Natural killer cell (primary cell): Measurements from ENCODE around the gene MYH16. TPM values are rescaled to one million over a fixed set of nuclear protein-coding genes. Genes with fewer than 3 reads are reported as not detected.
"Not testable (repeated sequence)": the region's sequence is repeated elsewhere in the genome, so short reads cannot be mapped to it uniquely, and the experiment has no call there.

Experiments used
- ATAC-seq, 3 donors: fragments of 150-1000 bp in 2 of 3; fragments of 200-7000 bp in 1 of 3; cut with Tn5 transposase; 1 replicate in 1 of 3; 2 replicates in 2 of 3; pipeline ENCODE4 v1.10.0; 2021; ENCODE audit warnings: mild to moderate bottlenecking in 2 of 3, moderate library complexity in 2 of 3
- DNase-seq, 2 donors: peaks; one replicate each; pipeline versions ENCODE4 v3.0.0 to v3.0.0-alpha.2; 2013 to 2021; ENCODE audit warnings: mixed read lengths in 1 of 2
- H3K27ac ChIP-seq: one replicate; pipeline ENCODE4 v1.5.1; 2013; ENCODE audit warnings: mild to moderate bottlenecking, low read length
- H3K27me3 ChIP-seq: one replicate; pipeline ENCODE4 v1.6.1; 2013; ENCODE audit warnings: low read length; ENCODE audit not compliant: control insufficient read depth, insufficient read depth
- H3K36me3 ChIP-seq: one replicate; pipeline ENCODE4 v1.6.1; 2013; ENCODE audit warnings: low read length; ENCODE audit not compliant: control insufficient read depth, insufficient read depth
- H3K4me1 ChIP-seq: one replicate; pipeline ENCODE4 v1.6.1; 2013; ENCODE audit warnings: low read length; ENCODE audit not compliant: control insufficient read depth, insufficient read depth
- H3K4me3 ChIP-seq: one replicate; pipeline ENCODE4 v1.5.1; 2013; ENCODE audit warnings: low read length
- H3K9me3 ChIP-seq: one replicate; pipeline ENCODE4 v1.6.1; 2013; ENCODE audit warnings: low read length; ENCODE audit not compliant: control insufficient read depth, insufficient read depth
- H3K27ac Mint-ChIP-seq, 2 donors: one replicate each; pipeline ENCODE4 v1.8.0; 2022; ENCODE audit warnings: mild to moderate bottlenecking in 2 of 2, mixed read lengths in 2 of 2, moderate library complexity in 1 of 2
- H3K27me3 Mint-ChIP-seq, 2 donors: one replicate each; pipeline ENCODE4 v1.8.0; 2022; ENCODE audit warnings: low read depth in 2 of 2, mixed read lengths in 2 of 2
- H3K36me3 Mint-ChIP-seq: one replicate; pipeline ENCODE4 v1.8.0; 2022; ENCODE audit warnings: mixed read lengths
- H3K4me1 Mint-ChIP-seq, 2 donors: one replicate each; pipeline ENCODE4 v1.8.0; 2022; ENCODE audit warnings: mixed read lengths in 2 of 2
- H3K4me3 Mint-ChIP-seq: one replicate; pipeline ENCODE4 v1.8.0; 2022; ENCODE audit warnings: mild to moderate bottlenecking, moderate library complexity, mixed read lengths
- H3K9me3 Mint-ChIP-seq, 2 donors: one replicate each; pipeline ENCODE4 v1.8.0; 2022; ENCODE audit warnings: mixed read lengths in 2 of 2
- CTCF ChIP-seq: fragments of 200-600 bp; IDR thresholded peaks from one replicate; pipeline ENCODE4 v1.8.0; 2022; ENCODE audit warnings: antibody characterized with exemption
- WGBS: methylation state at CpG from one replicate; pipeline ENCODE4 v1.1.7; 2013; ENCODE audit warnings: missing lambda C conversion rate; ENCODE audit not compliant: insufficient coverage; 5-methylcytosine and 5-hydroxymethylcytosine counted together
- intact Hi-C: fragments of 100-400 bp; cut with micrococcal nuclease; formaldehyde crosslinking; loops from one replicate; pipeline ENCODE4 v1.14.2; 2022
- total RNA-seq, 4 donors: library from RNA; stranded (reverse); fragments of 120-200 nt in 1 of 4; gene quantifications; one replicate each; pipeline versions ENCODE4 v1.2.3 to v1.2.4, GENCODE V29; 2013 to 2022

MYH16 gene
- total RNA-seq, 3 donors from 2014 or later (not counting 1 experiment from before 2014, with no cell fraction given): not detected

- 89% methylated on average over 15 of the region's 17 CpGs for whole genome bisulfite sequencing
- Histone ChIP-seq H3K9me3 (no peaks in the 10 kb centered on the region), H3K4me3 (no peak overlapping the region), H3K4me1 (no peaks in the 10 kb centered on the region), H3K27ac (no peak overlapping the region), H3K27me3 (no peaks in the 10 kb centered on the region), H3K36me3 (no peaks in the 10 kb centered on the region)
- DNase-seq: no peak
- Mint-ChIP-seq H3K9me3 (no peaks in the 10 kb centered on the region), H3K27ac (no peak overlapping the region), H3K36me3 (no peaks in the 10 kb centered on the region), H3K4me1 (no peaks in the 10 kb centered on the region), H3K4me3 (no peak overlapping the region), H3K27me3 (peaks cover 0 to 5% of the 10 kb centered on the region in 2 donors)
- TF ChIP-seq CTCF: no peak
- intact Hi-C loops: no loop called here
- ATAC-seq: no peak
Observed at GRCh38 chr7:99267841-99268576, 4.6 kb upstream of the MYH16 start.

- H3K36me3 Mint-ChIP-seq: no peaks in the 10 kb centered on the region
- H3K4me3 ChIP-seq: no peak overlapping the region
- ATAC-seq (no peak), DNase-seq (no peak)
- H3K4me1 ChIP-seq: no peaks in the 10 kb centered on the region
- WGBS: 73% methylated on average over 4 of the region's 4 CpGs
- H3K4me1 Mint-ChIP-seq: peaks cover under 1 to 3% of the 10 kb centered on the region in 2 donors
- TF ChIP-seq CTCF: no peak
- H3K36me3 ChIP-seq: no peaks in the 10 kb centered on the region
- H3K4me3 Mint-ChIP-seq: no peak overlapping the region
- peaks cover 0 to 5% of the 10 kb centered on the region in 2 donors for H3K27me3 Mint-ChIP-seq
- no peak overlapping the region for H3K27ac ChIP-seq
- intact Hi-C loops: no loop called here
- H3K9me3 Mint-ChIP-seq: no peaks in the 10 kb centered on the region
- H3K27ac Mint-ChIP-seq: no peak overlapping the region
- no peaks in the 10 kb centered on the region for H3K9me3 ChIP-seq
- H3K27me3 ChIP-seq: no peaks in the 10 kb centered on the region
Observed at GRCh38 chr7:99268577-99268908, 4.1 kb upstream of the MYH16 start.

GRCh38 chr7:99270702-99271101 lies 1.9 kb upstream of the MYH16 start:
- no peaks in the 10 kb centered on the region for H3K9me3 Mint-ChIP-seq
- no peak overlapping the region for H3K27ac Mint-ChIP-seq
- H3K4me3 Mint-ChIP-seq: no peak overlapping the region
- no peak overlapping the region for H3K4me3 ChIP-seq
- whole genome bisulfite sequencing: 94% methylated on average over 16 of the region's 16 CpGs
- DNase-seq: no peak
- no peak for TF ChIP-seq CTCF
- H3K27me3 Mint-ChIP-seq: peaks cover 0 to 5% of the 10 kb centered on the region in 2 donors
- no peaks in the 10 kb centered on the region for H3K36me3 Mint-ChIP-seq
- no peak for ATAC-seq
- no peak overlapping the region for H3K27ac ChIP-seq
- no peaks in the 10 kb centered on the region for H3K36me3 ChIP-seq
- no peaks in the 10 kb centered on the region for H3K27me3 ChIP-seq
- no peaks in the 10 kb centered on the region for H3K9me3 ChIP-seq
- peaks cover 5% of the 10 kb centered on the region for H3K4me1 ChIP-seq
- intact Hi-C loops: no loop called here
- H3K4me1 Mint-ChIP-seq: peaks cover 8 to 10% of the 10 kb centered on the region in 2 donors

- H3K4me1 ChIP-seq, H3K27ac ChIP-seq, intact Hi-C loops, H3K27me3 ChIP-seq, H3K36me3 Mint-ChIP-seq, H3K9me3 Mint-ChIP-seq, H3K4me3 ChIP-seq, H3K36me3 ChIP-seq, ATAC-seq, H3K27me3 Mint-ChIP-seq, H3K4me3 Mint-ChIP-seq, H3K9me3 ChIP-seq, DNase-seq: not testable (repeated sequence)
- H3K4me1 Mint-ChIP-seq: peaks cover 8 to 10% of the 10 kb centered on the region in 2 donors
- WGBS: 85% methylated on average over 1 of the region's 1 CpG
- H3K27ac Mint-ChIP-seq: peak overlapping the region in 1 of 2 donors; percentile 11
Observed at GRCh38 chr7:99273561-99273960, 922 bp downstream of the MYH16 start.

GRCh38 chr7:99274908-99275307 lies 2.3 kb downstream of the MYH16 start:
- H3K36me3 ChIP-seq, H3K4me3 Mint-ChIP-seq, intact Hi-C loops, ATAC-seq, H3K27me3 Mint-ChIP-seq, H3K9me3 Mint-ChIP-seq, H3K4me1 ChIP-seq, H3K27ac ChIP-seq, H3K27me3 ChIP-seq, H3K9me3 ChIP-seq, H3K4me3 ChIP-seq, H3K27ac Mint-ChIP-seq, H3K36me3 Mint-ChIP-seq, DNase-seq: not testable (repeated sequence)
- 96% methylated on average over 7 of the region's 7 CpGs for WGBS
- peaks cover 8 to 10% of the 10 kb centered on the region in 2 donors for H3K4me1 Mint-ChIP-seq
